ENCODE measurements around the gene PSMD5.

Gene PSMD5

GRCh38 chr9:120842685-120843485 lies at the start of gene PSMD5:
TSS of gene PSMD5 (minus strand) at chr9:120842922. CDS start at chr9:120842909, 13 bp downstream.
- DNase-seq: peak; percentile 97

DNA sequence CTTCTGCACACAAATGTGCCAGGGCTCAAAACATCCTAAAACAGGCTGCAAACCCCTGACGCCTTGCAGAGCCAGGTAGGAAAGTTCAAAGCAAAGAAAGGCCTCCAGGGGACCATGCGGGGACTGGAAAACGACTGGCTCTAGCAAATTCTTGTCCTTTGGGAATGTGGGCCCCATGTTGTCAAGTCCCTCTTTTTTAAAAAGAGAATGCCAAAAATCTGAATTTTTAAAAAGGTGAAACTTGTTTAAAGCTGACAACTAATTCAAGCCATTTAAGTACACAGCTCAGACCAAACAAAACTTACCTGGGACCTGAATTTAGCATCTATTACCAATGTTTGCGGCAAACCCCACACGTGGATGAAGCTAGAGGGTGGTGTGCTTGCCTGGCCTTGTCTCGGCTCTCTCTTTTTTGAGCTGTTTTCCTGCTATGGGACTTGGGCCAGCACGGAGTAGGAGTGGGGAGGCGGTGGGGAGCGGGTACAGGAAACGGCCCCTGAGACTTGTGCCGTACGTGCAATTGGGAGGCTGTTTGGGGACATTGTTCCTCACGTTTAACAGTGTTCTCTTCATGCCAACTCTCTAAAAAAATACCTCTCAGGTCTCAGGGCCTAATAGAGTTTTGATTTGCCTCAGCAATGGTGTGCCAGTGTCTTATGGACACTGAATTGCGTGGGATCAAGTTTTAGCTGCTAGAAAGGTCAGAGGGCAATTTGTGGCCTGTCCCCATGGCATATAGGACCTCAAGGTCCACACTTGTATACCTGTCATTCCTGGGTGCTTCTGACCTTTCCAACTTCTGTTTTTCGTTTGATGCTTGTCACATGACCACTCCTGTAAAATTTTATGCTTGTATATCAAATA lies 49.4 kb upstream of the PSMD5 start:
- DNase-seq: no peak

- DNase-seq: no peak
Observed at GRCh38 chr9:120891245-120891883, 48.6 kb upstream of the PSMD5 start.

DNA sequence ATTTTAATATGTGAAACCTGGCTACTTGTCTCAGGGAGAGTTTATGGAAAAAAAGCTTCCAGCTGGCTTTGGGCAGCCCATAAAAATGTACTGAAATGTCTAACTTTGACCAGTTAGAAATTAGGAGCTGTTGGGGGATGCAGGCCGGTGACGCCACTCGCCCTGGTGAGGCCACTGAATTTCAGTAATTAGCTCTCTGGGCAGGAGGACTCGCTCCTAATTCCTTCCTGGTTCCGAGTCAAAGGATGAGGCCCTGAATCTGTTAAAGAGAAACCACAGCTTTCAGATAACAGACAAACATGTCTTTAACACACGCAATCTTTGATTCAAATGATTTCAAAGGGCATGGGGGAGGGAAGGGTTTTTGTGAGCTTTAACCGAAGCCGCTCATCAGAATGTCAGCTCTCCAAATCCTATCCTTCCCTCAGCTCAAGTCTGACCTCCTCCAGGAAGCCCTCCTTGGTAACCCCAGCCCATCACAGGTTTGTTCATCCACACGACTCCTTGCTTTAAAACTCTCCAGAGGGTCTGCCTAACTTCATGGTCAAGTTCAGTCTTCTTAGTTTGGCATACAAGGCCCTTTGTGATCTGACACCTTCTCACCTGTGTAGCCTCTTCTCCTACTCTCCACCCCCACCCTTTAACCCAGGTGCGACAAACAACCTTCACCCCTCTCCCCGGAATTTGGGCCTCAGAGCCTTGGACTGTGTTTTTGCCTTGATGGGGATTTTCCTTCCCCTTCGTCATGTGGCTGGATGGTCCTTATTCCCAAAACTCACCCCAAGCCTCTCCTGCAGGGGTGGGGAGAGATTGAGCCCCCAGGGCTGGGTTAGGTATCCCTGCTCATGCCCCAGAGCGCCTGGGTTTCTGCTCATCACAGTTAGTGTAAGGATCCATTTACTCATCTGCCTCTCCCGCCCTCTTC lies 47.9 kb upstream of the PSMD5 start:
- DNase-seq: no peak

DNA sequence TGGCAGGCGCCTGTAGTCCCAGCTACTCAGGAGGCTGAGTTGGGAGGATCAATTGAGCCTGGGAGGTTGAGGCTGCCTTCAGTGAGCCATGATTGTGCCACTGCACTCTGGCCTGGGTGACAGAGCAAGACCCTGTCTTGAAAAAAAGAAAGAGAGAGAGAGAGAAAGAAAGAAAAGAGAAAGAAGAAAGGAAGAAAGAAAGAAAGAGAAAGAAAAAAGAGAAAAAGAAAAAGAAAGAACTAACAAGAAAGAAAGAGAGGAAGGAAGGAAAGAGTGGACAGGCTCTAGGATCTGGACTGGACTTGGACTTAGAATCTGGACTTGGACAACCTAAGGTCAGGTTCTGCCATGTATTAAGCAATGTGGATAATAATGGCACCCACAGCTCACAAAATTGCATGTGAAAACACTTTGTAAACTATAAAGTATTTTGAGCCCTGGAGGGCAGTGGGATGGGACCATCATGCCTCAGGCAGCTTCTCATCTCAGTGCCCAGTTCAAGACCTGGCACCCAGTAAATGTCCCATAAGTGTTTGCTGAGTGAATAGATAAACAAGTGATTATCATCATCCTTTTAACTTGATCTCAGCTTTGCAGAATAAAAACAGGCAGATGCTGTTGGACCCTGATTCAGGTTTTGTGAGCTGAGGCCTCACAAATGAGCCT lies 47.0 kb upstream of the PSMD5 start:
- DNase-seq: no peak

DNA sequence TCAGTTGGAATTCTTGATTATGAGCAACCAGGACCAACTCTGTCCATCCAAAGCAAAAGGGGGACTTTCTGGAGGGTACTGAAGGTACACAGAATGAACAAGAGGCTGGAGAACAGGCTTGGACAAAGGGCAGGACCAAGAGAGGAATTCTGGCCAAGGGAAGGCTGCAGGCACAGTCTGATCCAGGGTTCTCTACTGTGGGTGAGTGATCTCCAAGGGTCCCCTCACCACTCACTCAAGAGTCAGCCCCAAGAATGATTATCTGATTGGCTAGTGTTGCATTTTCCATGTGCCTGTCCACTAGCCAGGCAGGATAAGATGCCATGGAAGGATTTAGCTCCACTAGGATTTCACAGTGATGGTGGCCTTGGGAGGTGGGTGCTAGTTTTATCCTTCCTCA lies 45.9 kb upstream of the PSMD5 start:
- DNase-seq: no peak

- no peak for DNase-seq
Observed at GRCh38 chr9:120886490-120886967, 43.8 kb upstream of the PSMD5 start.

DNA sequence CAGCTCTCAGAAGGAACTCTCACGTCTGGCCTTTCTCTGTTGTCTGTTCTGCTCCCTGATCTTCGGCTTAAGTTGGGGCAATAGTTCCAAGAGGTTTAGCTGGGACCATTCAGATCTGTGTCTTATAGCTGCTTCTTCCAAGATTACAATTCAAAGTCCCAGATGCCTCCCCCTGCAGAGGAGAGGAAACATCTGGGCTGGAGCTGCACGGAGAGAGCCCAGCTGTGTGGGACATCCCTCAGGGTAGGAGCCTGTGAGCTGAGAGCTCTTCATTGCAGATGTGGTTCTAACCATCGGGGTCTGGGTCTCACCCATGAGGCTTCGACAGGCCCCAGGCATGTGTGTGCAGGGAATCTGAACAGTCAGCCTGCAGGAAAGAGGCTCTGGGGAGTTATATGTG lies 43.2 kb upstream of the PSMD5 start:
- DNase-seq: no peak

- DNase-seq: no peak
Observed at GRCh38 chr9:120885457-120885856, 42.7 kb upstream of the PSMD5 start.

GRCh38 chr9:120883608-120883996 lies 40.9 kb upstream of the PSMD5 start:
- no peak for DNase-seq

- DNase-seq: no peak
Observed at GRCh38 chr9:120882935-120883607, 40.3 kb upstream of the PSMD5 start.

GRCh38 chr9:120879446-120879845 lies 36.7 kb upstream of the PSMD5 start:
- no peak for DNase-seq

DNA sequence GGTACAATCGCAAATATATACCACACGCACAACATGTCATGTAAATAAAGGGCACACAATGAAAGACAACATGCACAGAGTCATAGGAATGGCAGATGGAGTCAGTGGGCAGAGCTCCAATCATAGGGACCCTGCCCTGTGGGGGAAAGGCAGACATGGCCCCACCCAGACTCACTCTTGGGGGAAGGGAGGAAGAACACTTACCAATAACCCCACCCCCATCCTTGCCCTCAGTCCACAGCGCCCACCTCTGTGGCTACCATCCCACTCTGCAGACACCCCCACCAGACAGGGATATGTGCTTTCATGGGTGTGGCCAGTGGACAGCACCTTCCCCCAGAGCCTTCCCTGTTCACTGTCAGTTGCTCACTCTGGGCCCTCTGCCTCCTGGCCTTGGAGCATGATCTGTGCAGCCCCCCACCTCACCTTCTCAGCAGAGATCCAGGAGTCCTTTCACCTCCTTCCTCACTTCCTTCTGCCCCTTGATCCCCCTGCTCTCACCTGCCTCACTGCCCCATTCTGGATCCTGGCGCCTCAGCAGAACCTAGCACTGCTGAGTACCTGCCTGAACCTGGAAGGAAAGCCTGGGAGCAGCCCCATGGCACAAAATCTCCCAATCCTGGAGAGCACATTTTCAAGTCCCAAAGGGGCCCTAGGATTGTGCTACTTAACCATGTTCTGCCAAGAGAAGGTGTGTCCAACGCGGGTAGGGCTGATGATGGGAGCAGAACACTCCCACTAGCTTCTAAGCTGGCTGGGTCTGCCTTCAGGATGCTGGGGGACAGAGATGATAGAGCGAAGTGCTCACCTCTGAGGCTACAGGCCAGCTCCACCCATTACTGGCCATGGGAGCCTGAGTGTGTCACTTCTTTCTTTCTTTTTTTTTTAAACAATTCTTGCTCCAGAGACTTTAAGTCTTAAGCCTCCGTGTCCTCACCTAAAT lies 35.7 kb upstream of the PSMD5 start:
- no peak for DNase-seq

DNA sequence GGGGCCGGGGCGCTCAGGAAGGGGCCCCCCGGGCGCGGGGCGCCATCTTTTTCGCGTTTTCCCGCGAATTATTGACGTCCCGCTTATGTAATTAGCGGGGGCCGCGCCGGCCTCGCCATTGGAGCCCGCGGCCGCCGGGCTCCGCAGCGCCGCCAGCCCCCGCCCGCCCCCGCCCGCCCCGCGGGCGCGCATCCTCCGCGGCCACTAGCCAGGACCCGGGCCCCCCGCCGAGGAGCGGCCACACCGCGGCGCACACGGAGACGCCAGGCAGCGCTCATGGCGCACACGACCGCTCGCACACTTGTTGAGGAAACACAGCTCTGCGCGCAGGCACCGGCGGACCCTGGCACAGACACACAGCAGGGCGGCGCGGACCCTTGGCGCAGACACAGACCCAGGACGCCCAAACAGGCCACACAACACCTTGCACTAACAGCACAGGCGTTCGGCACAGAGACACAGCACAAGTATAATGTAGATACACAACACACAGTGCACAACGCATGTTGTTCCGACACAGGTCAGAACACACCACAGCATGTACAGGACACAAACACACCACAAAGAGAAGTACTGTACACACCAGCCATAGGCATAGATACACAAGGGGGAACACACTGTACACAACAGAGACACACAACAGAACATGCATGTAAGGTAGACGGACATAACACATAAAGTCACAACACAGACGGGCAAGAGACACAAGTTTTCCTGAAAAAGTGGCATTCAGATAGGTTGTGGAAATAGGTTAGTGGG lies 34.7 kb upstream of the PSMD5 start:
- peak; percentile 75 for DNase-seq

DNA sequence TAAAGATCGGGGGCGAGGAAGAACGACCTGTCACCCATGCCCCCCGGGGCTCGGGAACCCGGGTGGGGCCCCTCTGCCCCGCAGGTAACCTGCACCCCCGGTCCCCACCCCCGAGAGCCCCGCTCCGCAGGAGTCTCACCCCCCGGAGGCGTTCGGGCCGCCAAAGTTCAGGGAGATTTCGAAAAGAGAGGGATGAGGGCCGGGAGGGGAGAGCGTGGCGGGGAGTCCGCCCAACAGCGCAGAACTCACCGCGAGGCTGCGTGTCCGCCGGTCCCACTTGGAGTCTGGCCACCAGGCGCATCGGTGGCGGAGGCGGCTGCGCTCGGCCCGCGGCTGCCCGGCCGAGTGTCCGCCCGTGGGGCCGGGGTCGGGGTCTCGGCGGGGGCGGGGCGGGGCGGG lies 34.1 kb upstream of the PSMD5 start, which contains the start of gene PHF19:
Gene PHF19 (minus strand): TSS at position 347 of the 399 bp plus-strand sequence. CDS start 2,447 bp downstream, outside the sequence.
- no peak for DNase-seq

DNA sequence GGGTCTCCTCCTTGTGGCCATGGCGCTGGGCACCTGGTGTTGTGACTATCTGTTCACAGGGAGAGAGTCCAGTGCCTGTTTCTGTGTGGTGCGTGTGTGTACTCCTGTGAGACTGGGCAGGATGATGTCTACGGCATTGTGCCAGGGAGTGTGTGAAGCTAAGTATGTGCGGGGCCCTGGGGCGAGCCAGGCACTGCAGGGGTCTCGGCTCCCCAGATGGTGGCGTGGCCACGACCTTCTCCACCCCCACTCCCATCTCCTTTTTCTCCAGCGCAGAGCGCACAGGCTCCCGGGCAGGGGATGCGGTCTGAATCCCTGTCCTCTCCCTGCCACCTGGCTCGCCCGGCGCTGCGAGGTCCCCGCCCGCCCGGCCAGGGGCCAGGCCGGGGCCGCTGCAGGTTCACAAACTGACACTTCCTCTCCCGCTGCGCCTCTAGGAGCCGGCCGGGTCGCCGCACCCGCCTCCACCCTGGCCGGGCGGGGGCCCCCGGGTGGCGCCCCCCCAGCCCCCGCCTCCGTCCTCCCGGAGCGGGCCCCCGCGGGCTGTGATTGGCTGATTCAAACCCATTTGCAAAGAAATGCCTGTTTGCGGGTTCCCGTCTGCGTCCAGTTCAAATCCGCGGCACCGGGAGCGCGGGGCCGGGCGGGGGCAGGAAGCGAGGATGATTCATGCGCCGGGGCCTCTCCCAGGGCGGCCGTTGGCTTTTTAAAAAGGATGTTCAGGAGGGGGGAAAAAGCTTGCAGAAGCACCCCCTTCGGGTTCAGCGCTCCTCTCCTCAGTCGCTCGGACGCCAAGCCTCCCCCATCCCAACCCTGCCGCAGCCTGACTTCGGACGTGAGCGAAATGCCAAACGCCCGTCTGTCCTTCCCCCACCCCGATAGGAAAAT lies 33.5 kb upstream of the PSMD5 start:
- peak; percentile 74 for DNase-seq

GRCh38 chr9:120875643-120875953 lies 32.9 kb upstream of the PSMD5 start:
- no peak for DNase-seq

- DNase-seq: no peak
Observed at GRCh38 chr9:120875195-120875565, 32.5 kb upstream of the PSMD5 start.
